Activated CD8-positive, alpha-beta memory T cell treated with anti-CD3 and anti-CD28 coated beads, Interleukin-2, amount 10 ng/mL, durations not matched to agents 7 days and 5 days (primary cell): Measurements from ENCODE around the gene GBGT1. TPM values are rescaled to one million over a fixed set of nuclear protein-coding genes. Genes with fewer than 3 reads are reported as not detected.
A peak's percentile ranks its signal among the peaks of the same experiment; 100 is the strongest.
"Not testable (repeated sequence)": the region's sequence is repeated elsewhere in the genome, so short reads cannot be mapped to it uniquely, and the experiment has no call there.

Experiments
- ATAC-seq: fragments of 150-1000 bp; cut with Tn5 transposase; one replicate; pipeline ENCODE4 v1.10.0; 2021; ENCODE audit warnings: moderate library complexity
- CTCF ChIA-PET: fragments of 350-600 bp; sonication (Branson Sonifier 250); formaldehyde crosslinking; loops from one replicate; lab custom pipeline; 2021; ENCODE audit warnings: antibody characterized with exemption; lab: Charles Lee
- DNase-seq: peaks from one replicate; pipeline ENCODE4 v3.0.0-alpha.2; 2020
- H3K27ac Mint-ChIP-seq: one replicate; pipeline ENCODE4 v1.8.0; 2021; ENCODE audit warnings: mild to moderate bottlenecking, mixed read lengths
- H3K27me3 Mint-ChIP-seq: one replicate; pipeline ENCODE4 v1.8.0; 2021; ENCODE audit warnings: mixed read lengths
- H3K36me3 Mint-ChIP-seq: one replicate; pipeline ENCODE4 v1.8.0; 2021; ENCODE audit warnings: mild to moderate bottlenecking, mixed read lengths
- H3K4me1 Mint-ChIP-seq: one replicate; pipeline ENCODE4 v1.8.0; 2021; ENCODE audit warnings: mixed read lengths
- H3K4me3 Mint-ChIP-seq: one replicate; pipeline ENCODE4 v1.8.0; 2021; ENCODE audit warnings: mild to moderate bottlenecking, moderate library complexity, mixed read lengths
- H3K9me3 Mint-ChIP-seq: one replicate; pipeline ENCODE4 v1.8.0; 2022; ENCODE audit warnings: low read depth, mixed read lengths
- total RNA-seq, 2 experiments: library from RNA; stranded (reverse); gene quantifications; one replicate each; pipeline ENCODE4 v1.2.3, GENCODE V29; 2021

The GBGT1 gene
- total RNA-seq, 2 experiments from 2014 or later: 3.9 to 5.7 TPM

GRCh38 chr9:133187561-133188005 is 23.9 kb upstream of the GBGT1 start:
- H3K4me1 Mint-ChIP-seq: peaks cover 21% of the 10 kb centered on the region
- DNase-seq (no peak), ATAC-seq (no peak)
- no peak overlapping the region for H3K27ac Mint-ChIP-seq
- no peaks in the 10 kb centered on the region for H3K9me3 Mint-ChIP-seq
- no peak overlapping the region for H3K4me3 Mint-ChIP-seq
- H3K27me3 Mint-ChIP-seq: peaks cover 45% of the 10 kb centered on the region
- H3K36me3 Mint-ChIP-seq: no peaks in the 10 kb centered on the region
- CTCF ChIA-PET: interaction anchor here (0.7 to 3.9 kb wide), 16 partner anchors 13 to 301 kb away, joined by 3 to 52 read pairs (median 8); partner anchors contain the start of genes SURF1, SURF2 and SURF6

DNA sequence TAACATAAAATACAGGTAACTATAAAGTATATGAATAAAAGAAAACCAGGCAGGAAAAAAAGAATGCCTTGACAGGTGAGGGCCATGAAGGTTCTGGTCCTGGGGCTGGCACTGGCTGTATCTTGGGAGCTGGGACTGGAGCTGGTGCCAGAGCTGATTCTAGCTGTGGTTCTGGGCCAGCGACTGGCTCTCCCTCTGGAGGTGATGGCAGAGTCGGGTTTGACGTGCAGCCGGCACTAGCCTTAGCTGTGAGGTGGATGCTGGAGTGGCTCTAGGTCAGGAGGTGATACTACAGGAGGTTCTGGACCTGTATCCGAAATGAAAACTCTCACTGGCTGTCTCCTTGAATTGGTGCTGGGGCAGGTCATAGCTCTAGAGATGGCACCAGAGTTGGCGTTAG is 23.0 kb upstream of the GBGT1 start:
- DNase-seq (no peak), ATAC-seq (no peak)
- Mint-ChIP-seq H3K4me1 (peaks cover 21% of the 10 kb centered on the region), H3K27me3 (peaks cover 52% of the 10 kb centered on the region), H3K27ac (no peak overlapping the region), H3K9me3 (no peaks in the 10 kb centered on the region), H3K4me3 (no peak overlapping the region), H3K36me3 (no peaks in the 10 kb centered on the region)
- CTCF ChIA-PET: interaction anchor here (0.7 to 3.9 kb wide), 28 partner anchors 9 to 700 kb away, joined by 3 to 52 read pairs (median 5); partner anchors contain the start of genes SURF1, SURF2 and SURF6

GRCh38 chr9:133184971-133185370 is 21.3 kb upstream of the GBGT1 start:
- ATAC-seq (peak; percentile 50), DNase-seq (peak; percentile 75)
- Mint-ChIP-seq H3K9me3 (no peaks in the 10 kb centered on the region), H3K27me3 (peaks cover 65% of the 10 kb centered on the region), H3K27ac (no peak overlapping the region), H3K36me3 (no peaks in the 10 kb centered on the region), H3K4me3 (no peak overlapping the region), H3K4me1 (peaks cover 21% of the 10 kb centered on the region)
- CTCF ChIA-PET: interaction anchor here (0.6 to 3.9 kb wide), 16 partner anchors 16 to 587 kb away, joined by 3 to 52 read pairs (median 6); partner anchors contain the start of genes SLC2A6, STKLD1, SURF1 and SURF2

DNA sequence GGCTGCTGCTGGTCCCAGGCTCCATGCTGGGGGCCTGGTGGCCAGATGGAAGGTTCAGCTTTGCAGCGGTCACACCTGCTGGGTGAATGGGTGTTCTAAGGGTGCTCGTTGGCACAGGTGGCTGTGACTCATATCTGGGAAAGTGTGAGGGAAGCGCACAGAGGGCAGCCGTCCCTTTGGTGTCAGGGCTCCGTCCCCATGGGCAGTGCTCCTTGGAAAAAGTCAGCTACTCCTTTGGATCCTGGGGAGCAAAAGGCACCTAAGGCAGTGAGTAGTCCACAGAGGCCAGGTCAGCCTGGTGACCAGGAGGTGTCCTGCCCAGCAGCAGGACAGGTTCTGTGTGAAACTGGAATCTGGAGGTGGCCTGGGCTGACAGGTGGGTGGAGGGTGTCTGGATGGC is 18.4 kb upstream of the GBGT1 start:
- peaks cover 71% of the 10 kb centered on the region for H3K27me3 Mint-ChIP-seq
- H3K4me1 Mint-ChIP-seq: peaks cover 21% of the 10 kb centered on the region
- DNase-seq: no peak
- H3K4me3 Mint-ChIP-seq: no peak overlapping the region
- H3K27ac Mint-ChIP-seq: no peak overlapping the region
- ATAC-seq: no peak
- no peaks in the 10 kb centered on the region for H3K36me3 Mint-ChIP-seq
- CTCF ChIA-PET: interaction anchor here (0.6 to 1.7 kb wide), 6 partner anchors 9 to 305 kb away, joined by 3 to 5 read pairs (median 3); partner anchors contain the start of genes MED22, RPL7A and SLC2A6
- H3K9me3 Mint-ChIP-seq: no peaks in the 10 kb centered on the region

DNA sequence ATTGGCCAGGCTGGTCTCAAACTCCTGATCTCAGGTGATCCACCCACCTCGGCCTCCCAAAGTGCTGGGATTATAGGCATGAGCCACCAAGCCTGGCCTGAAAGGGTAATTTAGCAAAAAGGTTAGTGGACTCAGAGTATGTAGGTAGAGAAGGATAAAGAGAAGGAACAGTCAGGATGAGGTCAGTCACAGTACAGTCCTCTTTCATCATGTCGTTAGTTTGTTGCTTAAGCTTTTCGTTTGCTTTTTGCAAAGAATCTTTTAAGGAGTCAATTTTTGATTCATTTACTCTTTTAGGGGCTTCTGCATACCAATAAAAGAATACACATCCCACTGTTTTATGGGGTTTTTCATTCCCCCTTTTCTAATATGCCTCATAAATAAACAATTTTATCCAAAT is 17.8 kb upstream of the GBGT1 start:
- no peak overlapping the region for H3K4me3 Mint-ChIP-seq
- no peak overlapping the region for H3K27ac Mint-ChIP-seq
- ATAC-seq: no peak
- no peak for DNase-seq
- peaks cover 70% of the 10 kb centered on the region for H3K27me3 Mint-ChIP-seq
- H3K36me3 Mint-ChIP-seq: no peaks in the 10 kb centered on the region
- H3K9me3 Mint-ChIP-seq: no peaks in the 10 kb centered on the region
- CTCF ChIA-PET: interaction anchor here (0.8 to 1.7 kb wide), 7 partner anchors 8 to 305 kb away, joined by 3 to 5 read pairs (median 3); partner anchors contain the start of genes MED22, RPL7A and SLC2A6
- peaks cover 21% of the 10 kb centered on the region for H3K4me1 Mint-ChIP-seq

DNA sequence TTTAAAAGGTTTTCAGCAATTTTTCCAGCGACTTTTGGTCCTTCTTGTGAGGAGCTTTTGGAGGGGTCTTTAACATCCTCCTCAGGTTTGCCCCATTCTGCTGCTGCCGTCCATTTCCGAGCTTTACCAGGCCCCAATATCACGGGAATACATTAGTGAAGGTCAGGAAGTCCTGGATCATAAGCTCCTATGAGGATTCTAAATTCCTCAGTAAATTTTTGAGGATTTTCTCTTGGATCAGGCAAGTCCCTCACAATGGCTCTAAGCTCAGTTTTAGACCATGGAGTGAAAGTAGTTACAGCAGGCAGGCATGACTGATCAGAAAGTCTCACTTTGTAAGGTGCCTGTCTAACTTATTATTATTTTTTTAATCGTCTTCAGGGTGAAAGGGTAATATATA is 17.2 kb upstream of the GBGT1 start:
- DNase-seq (no peak), ATAC-seq (no peak)
- H3K27ac Mint-ChIP-seq: no peak overlapping the region
- peaks cover 73% of the 10 kb centered on the region for H3K27me3 Mint-ChIP-seq
- no peak overlapping the region for H3K4me3 Mint-ChIP-seq
- CTCF ChIA-PET: interaction anchor here (0.7 to 1.7 kb wide), 13 partner anchors 9 to 307 kb away, joined by 3 to 5 read pairs (median 3); partner anchors contain the start of genes MED22, RPL7A and SLC2A6
- H3K4me1 Mint-ChIP-seq: peaks cover 18% of the 10 kb centered on the region
- H3K36me3 Mint-ChIP-seq: no peaks in the 10 kb centered on the region
- no peaks in the 10 kb centered on the region for H3K9me3 Mint-ChIP-seq

DNA sequence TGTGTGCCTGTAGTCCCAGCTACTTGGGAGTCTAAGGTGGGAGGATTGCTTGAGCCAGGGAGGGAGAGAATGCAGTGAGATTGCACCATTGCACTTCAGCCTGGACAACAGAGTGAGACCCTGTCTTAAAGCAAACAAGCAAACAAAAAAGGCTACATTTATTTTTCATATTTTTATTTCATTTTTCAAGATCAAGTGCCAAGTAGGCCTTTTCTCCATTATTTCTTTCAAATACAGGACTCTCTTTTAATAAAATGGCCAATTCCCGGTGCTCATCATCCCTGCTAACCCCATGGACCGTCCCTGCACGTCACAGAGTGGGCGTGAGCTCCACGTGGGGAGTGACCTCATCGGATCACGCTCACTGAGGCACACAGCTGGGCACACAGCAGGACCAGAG is 9.3 kb upstream of the GBGT1 start:
- no peak overlapping the region for H3K4me3 Mint-ChIP-seq
- DNase-seq: no peak
- H3K27ac Mint-ChIP-seq: no peak overlapping the region
- H3K9me3 Mint-ChIP-seq: no peaks in the 10 kb centered on the region
- ATAC-seq: no peak
- no peaks in the 10 kb centered on the region for H3K4me1 Mint-ChIP-seq
- no peaks in the 10 kb centered on the region for H3K36me3 Mint-ChIP-seq
- peaks cover 46% of the 10 kb centered on the region for H3K27me3 Mint-ChIP-seq
- CTCF ChIA-PET: interaction anchor here (0.8 to 1.1 kb wide), 3 partner anchors 9 to 175 kb away, joined by 3 read pairs; partner anchors contain the start of genes MED22 and RPL7A

DNA sequence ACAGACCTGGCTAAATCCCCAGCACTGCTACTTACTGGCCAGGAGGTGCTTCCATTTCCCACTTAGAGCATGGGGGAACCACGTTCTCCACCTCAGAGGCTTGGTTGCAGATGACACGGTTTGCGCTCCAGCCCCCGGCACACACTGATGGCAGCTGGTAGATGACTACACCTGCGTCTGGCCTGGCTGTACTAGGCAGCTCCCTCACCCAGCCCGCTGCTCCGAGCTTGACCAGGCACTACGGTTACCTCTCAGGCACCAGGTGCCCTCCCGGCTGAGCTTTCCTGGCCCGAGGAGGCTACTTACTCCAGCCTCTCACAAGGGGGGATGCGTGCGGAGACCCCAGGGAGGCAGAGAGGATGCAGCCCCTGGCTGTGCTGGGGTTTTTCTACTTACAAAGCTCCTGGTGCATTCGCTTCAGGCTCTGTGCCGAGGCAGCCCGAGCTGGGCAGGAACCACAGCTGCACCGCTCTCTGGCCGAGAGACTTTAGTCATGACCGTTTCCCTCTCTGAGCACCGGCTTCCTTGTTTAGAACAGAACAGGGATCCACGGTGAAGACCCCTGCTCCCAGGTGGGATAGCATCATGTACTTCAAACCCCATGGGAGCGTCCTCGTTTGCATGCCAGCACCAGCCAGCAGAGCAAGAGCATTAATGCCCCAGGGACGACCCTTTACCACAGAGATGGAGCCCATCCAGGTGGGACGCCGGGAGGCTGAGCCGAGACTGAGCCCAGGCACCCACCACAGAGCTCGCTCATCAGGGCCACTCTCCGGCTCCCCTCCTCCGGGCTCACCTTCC is 7.6 kb upstream of the GBGT1 start:
- Mint-ChIP-seq H3K27me3 (peaks cover 32% of the 10 kb centered on the region), H3K36me3 (no peaks in the 10 kb centered on the region), H3K9me3 (no peaks in the 10 kb centered on the region), H3K4me3 (no peak overlapping the region), H3K27ac (no peak overlapping the region), H3K4me1 (no peaks in the 10 kb centered on the region)
- no peak for DNase-seq
- CTCF ChIA-PET: interaction anchor here (1.1 kb wide), 1 partner anchor 15 kb away, joined by 5 read pairs; no protein-coding TSS in a partner anchor
- no peak for ATAC-seq

DNA sequence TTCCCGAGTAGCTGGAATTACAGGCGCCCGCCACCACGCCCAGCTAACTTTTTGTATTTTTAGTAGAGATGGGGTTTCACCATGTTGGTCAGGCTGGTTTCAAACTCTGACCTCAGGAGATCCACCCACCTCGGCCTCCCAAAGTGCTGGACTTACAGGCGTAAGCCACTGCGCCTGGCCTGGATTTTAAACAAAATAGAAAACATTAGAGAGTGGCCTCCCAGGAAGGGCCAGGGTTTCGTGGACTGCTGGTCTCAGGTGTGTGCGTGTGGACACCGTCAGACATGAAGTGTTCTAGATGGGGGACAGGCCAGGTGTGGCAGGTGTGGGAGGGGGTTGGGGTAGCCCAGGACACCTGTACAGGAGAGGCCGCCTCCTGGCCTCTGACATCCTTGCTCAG is 7.0 kb upstream of the GBGT1 start:
- H3K9me3 Mint-ChIP-seq: no peaks in the 10 kb centered on the region
- DNase-seq (no peak), ATAC-seq (no peak)
- H3K36me3 Mint-ChIP-seq: no peaks in the 10 kb centered on the region
- CTCF ChIA-PET: interaction anchor here (1.1 kb wide), 1 partner anchor 16 kb away, joined by 5 read pairs; no protein-coding TSS in a partner anchor
- no peaks in the 10 kb centered on the region for H3K4me1 Mint-ChIP-seq
- H3K27ac Mint-ChIP-seq: no peak overlapping the region
- peaks cover 32% of the 10 kb centered on the region for H3K27me3 Mint-ChIP-seq
- no peak overlapping the region for H3K4me3 Mint-ChIP-seq

DNA sequence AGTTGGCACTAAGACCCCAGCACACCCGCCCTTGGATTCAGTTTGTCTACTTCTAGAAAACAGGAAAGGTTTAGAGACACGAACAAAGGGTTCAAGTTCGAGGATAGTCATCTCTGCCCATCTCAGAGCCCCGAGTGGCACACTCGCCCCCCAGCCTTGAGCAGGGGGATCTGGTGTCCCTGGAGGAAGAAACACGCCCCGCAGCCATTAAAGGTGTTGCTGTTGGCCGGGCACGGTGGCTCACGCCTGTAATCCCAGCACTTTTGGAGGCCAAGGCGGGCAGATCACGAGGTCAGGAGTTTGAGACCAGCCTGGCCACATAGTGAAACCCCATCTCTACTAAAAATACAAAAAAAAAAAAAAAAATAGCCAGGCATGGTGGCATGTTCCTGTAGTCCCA is 6.0 kb upstream of the GBGT1 start:
- not testable (repeated sequence) for H3K4me3 Mint-ChIP-seq, H3K36me3 Mint-ChIP-seq, ATAC-seq, H3K27ac Mint-ChIP-seq, H3K4me1 Mint-ChIP-seq, DNase-seq, H3K9me3 Mint-ChIP-seq
- H3K27me3 Mint-ChIP-seq: peaks cover 31% of the 10 kb centered on the region
- CTCF ChIA-PET: interaction anchor here (0.7 kb wide), 1 partner anchor 62 kb away, joined by 3 read pairs; no protein-coding TSS in a partner anchor

- H3K9me3 Mint-ChIP-seq: no peaks in the 10 kb centered on the region
- H3K27me3 Mint-ChIP-seq: peaks cover 26% of the 10 kb centered on the region
- H3K4me1 Mint-ChIP-seq: peaks cover under 1% of the 10 kb centered on the region
- H3K27ac Mint-ChIP-seq: no peak overlapping the region
- H3K36me3 Mint-ChIP-seq: no peaks in the 10 kb centered on the region
- CTCF ChIA-PET: no interaction called here
- no peak for ATAC-seq
- H3K4me3 Mint-ChIP-seq: no peak overlapping the region
- no peak for DNase-seq
Measured at GRCh38 chr9:133169102-133169501, 5.4 kb upstream of the GBGT1 start.

GRCh38 chr9:133168432-133168831 is 4.7 kb upstream of the GBGT1 start:
- Mint-ChIP-seq H3K9me3 (no peaks in the 10 kb centered on the region), H3K4me1 (peaks cover 3% of the 10 kb centered on the region), H3K36me3 (no peaks in the 10 kb centered on the region), H3K4me3 (no peak overlapping the region), H3K27ac (no peak overlapping the region), H3K27me3 (peaks cover 20% of the 10 kb centered on the region)
- CTCF ChIA-PET: interaction anchor here (1.1 to 2.2 kb wide), 2 partner anchors 12 to 19 kb away, joined by 3 to 4 read pairs; no protein-coding TSS in a partner anchor
- ATAC-seq: no peak
- DNase-seq: no peak

DNA sequence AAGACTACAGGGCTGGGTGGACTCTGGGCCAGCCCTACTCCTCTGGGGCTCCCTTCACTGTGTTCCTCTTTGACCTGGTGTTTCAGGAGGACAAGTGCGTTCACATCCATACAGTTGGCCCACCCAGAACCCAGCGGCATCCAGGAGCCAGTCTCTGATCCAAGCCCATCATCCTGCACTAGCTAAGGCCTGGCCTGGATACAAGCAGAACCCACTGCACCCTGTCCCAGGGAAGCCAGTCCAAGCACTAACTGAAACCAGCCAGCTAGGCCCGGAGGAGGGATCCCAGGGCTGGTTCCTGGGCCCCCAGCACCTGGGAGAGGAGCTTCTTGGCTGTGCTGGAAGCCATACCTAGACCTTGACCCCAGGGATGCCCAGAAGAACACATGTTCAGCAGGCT is 4.1 kb upstream of the GBGT1 start:
- Mint-ChIP-seq H3K27me3 (peaks cover 21% of the 10 kb centered on the region), H3K9me3 (no peaks in the 10 kb centered on the region), H3K4me1 (peaks cover 3% of the 10 kb centered on the region), H3K36me3 (no peaks in the 10 kb centered on the region), H3K27ac (no peak overlapping the region), H3K4me3 (no peak overlapping the region)
- ATAC-seq (no peak), DNase-seq (no peak)
- CTCF ChIA-PET: interaction anchor here (1.1 to 2.2 kb wide), 3 partner anchors 13 to 146 kb away, joined by 3 to 4 read pairs (median 3); no protein-coding TSS in a partner anchor
